Measurements from ENCODE around the gene DKC1.

DKC1 gene

GRCh38 chrX:154818916-154819770 is 56.5 kb downstream of the DKC1 start:
- H3K27me3 ChIP-seq (ENCODE audit: insufficient read depth, low read length): no peaks in the 10 kb centered on the region
- H3K4me3 ChIP-seq (ENCODE audit: low read depth, low read length, poor library complexity, severe bottlenecking): no peak overlapping the region
- no peaks in the 10 kb centered on the region for H3F3A ChIP-seq (ENCODE audit: insufficient read depth, low read length)
- no peak overlapping the region for H3K9ac ChIP-seq (ENCODE audit: low read length)
- no peaks in the 10 kb centered on the region for H3K9me2 ChIP-seq (ENCODE audit: low read depth, low read length)
- H3K9me3 ChIP-seq (ENCODE audit: low read length): no peaks in the 10 kb centered on the region
- H3K4me2 ChIP-seq (ENCODE audit: low read length): peak overlapping the region; percentile 32
- peak overlapping the region; percentile 63 for H3K27ac ChIP-seq (ENCODE audit: low read depth, low read length, poor library complexity, severe bottlenecking)
- peak overlapping the region; percentile 8; the same call in 1 of the 2 replicates for H2AFZ ChIP-seq (ENCODE audit: low read length)
- no peaks in the 10 kb centered on the region for H4K20me1 ChIP-seq (ENCODE audit: insufficient read depth, low read length)
- H3K36me3 ChIP-seq (ENCODE audit: insufficient read depth, low read length): no peaks in the 10 kb centered on the region; the same call in 1 of the 2 replicates
- TF ChIP-seq CTCF (IDR thresholded peaks at IDR 0.05; ENCODE audit: low read length): no peak
- TF ChIP-seq EZH2 (IDR thresholded peaks at IDR 0.05; ENCODE audit: borderline replicate concordance, low read length): no peak
- no peaks in the 10 kb centered on the region for H3K79me2 ChIP-seq (ENCODE audit: insufficient read depth, low read length)
- peaks cover 18% of the 10 kb centered on the region for H3K4me1 ChIP-seq (ENCODE audit: insufficient read depth, low read length, severe bottlenecking)

- Histone ChIP-seq H3K79me2 (ENCODE audit: insufficient read depth, low read length) (no peaks in the 10 kb centered on the region), H3K4me2 (ENCODE audit: low read length) (peak overlapping the region; percentile 32), H2AFZ (ENCODE audit: low read length) (peak overlapping the region; percentile 8; the same call in 1 of the 2 replicates), H3K4me3 (ENCODE audit: low read depth, low read length, poor library complexity, severe bottlenecking) (peak overlapping the region; percentile 9), H4K20me1 (ENCODE audit: insufficient read depth, low read length) (no peaks in the 10 kb centered on the region), H3K9ac (ENCODE audit: low read length) (no peak overlapping the region), H3K27me3 (ENCODE audit: insufficient read depth, low read length) (no peaks in the 10 kb centered on the region), H3K36me3 (ENCODE audit: insufficient read depth, low read length) (no peaks in the 10 kb centered on the region; the same call in 1 of the 2 replicates), H3F3A (ENCODE audit: insufficient read depth, low read length) (no peaks in the 10 kb centered on the region), H3K27ac (ENCODE audit: low read depth, low read length, poor library complexity, severe bottlenecking) (peak overlapping the region; percentile 63), H3K4me1 (ENCODE audit: insufficient read depth, low read length, severe bottlenecking) (peaks cover 18% of the 10 kb centered on the region), H3K9me2 (ENCODE audit: low read depth, low read length) (no peaks in the 10 kb centered on the region), H3K9me3 (ENCODE audit: low read length) (no peaks in the 10 kb centered on the region)
- no peak for TF ChIP-seq CTCF (IDR thresholded peaks at IDR 0.05; ENCODE audit: low read length)
- no peak for TF ChIP-seq EZH2 (IDR thresholded peaks at IDR 0.05; ENCODE audit: borderline replicate concordance, low read length)
Observed at GRCh38 chrX:154819771-154820341, 57.2 kb downstream of the DKC1 start.

- H3F3A ChIP-seq (ENCODE audit: insufficient read depth, low read length): no peaks in the 10 kb centered on the region
- no peak overlapping the region for H3K4me3 ChIP-seq (ENCODE audit: low read depth, low read length, poor library complexity, severe bottlenecking)
- H2AFZ ChIP-seq (ENCODE audit: low read length): no peak overlapping the region
- no peak overlapping the region for H3K9ac ChIP-seq (ENCODE audit: low read length)
- H3K9me3 ChIP-seq (ENCODE audit: low read length): no peaks in the 10 kb centered on the region
- H3K9me2 ChIP-seq (ENCODE audit: low read depth, low read length): no peaks in the 10 kb centered on the region
- no peaks in the 10 kb centered on the region for H3K27me3 ChIP-seq (ENCODE audit: insufficient read depth, low read length)
- TF ChIP-seq EZH2 (IDR thresholded peaks at IDR 0.05; ENCODE audit: borderline replicate concordance, low read length) (no peak), CTCF (IDR thresholded peaks at IDR 0.05; ENCODE audit: low read length) (no peak)
- H3K36me3 ChIP-seq (ENCODE audit: insufficient read depth, low read length): no peaks in the 10 kb centered on the region; the same call in 1 of the 2 replicates
- H3K79me2 ChIP-seq (ENCODE audit: insufficient read depth, low read length): no peaks in the 10 kb centered on the region
- no peaks in the 10 kb centered on the region for H4K20me1 ChIP-seq (ENCODE audit: insufficient read depth, low read length)
- peaks cover 18% of the 10 kb centered on the region for H3K4me1 ChIP-seq (ENCODE audit: insufficient read depth, low read length, severe bottlenecking)
- H3K27ac ChIP-seq (ENCODE audit: low read depth, low read length, poor library complexity, severe bottlenecking): no peak overlapping the region
- H3K4me2 ChIP-seq (ENCODE audit: low read length): no peak overlapping the region
Observed at GRCh38 chrX:154821523-154821922, 58.9 kb downstream of the DKC1 start.

All from OCI-LY1 (cell line).